HG03196 (cell line): Measurements from ENCODE around the gene PPFIA2.

Source experiments
- ATAC-seq: cut with Tn5 transposase; IDR thresholded peaks from one replicate; pipeline ENCODE4 v1.9.1; 2021; ENCODE audit not compliant: unreplicated experiment

Gene PPFIA2

GRCh38 chr12:81759190-81760051, at the start of gene PPFIA2:
PPFIA2 (minus strand) TSS chr12:81759350.
- no peak for ATAC-seq

GRCh38 chr12:81800298-81801148, 41.4 kb upstream of the PPFIA2 start:
- no peak for ATAC-seq

GRCh38 chr12:81798294-81798693, 39.1 kb upstream of the PPFIA2 start:
- no peak for ATAC-seq

GRCh38 chr12:81797100-81797499, 38.0 kb upstream of the PPFIA2 start:
- no peak for ATAC-seq

GRCh38 chr12:81792666-81793065, 33.5 kb upstream of the PPFIA2 start:
- ATAC-seq, result no peak

- no peak for ATAC-seq
Observed at GRCh38 chr12:81779216-81779615, 20.1 kb upstream of the PPFIA2 start.

- no peak for ATAC-seq
Observed at GRCh38 chr12:81778719-81779118, 19.6 kb upstream of the PPFIA2 start.

GRCh38 chr12:81758421-81759189, 545 bp downstream of the PPFIA2 start:
- ATAC-seq, result no peak

- ATAC-seq, result no peak
Observed at GRCh38 chr12:81757731-81758365, 1.3 kb downstream of the PPFIA2 start.

GRCh38 chr12:81729781-81730180, 29.4 kb downstream of the PPFIA2 start:
- ATAC-seq, result no peak

- ATAC-seq, result no peak
Observed at GRCh38 chr12:81727391-81727790, 31.8 kb downstream of the PPFIA2 start.

GRCh38 chr12:81726634-81727033, 32.5 kb downstream of the PPFIA2 start:
- no peak for ATAC-seq

- ATAC-seq, result no peak
Observed at GRCh38 chr12:81723361-81723760, 35.8 kb downstream of the PPFIA2 start.

- no peak for ATAC-seq
Observed at GRCh38 chr12:81722004-81722403, 37.1 kb downstream of the PPFIA2 start.

GRCh38 chr12:81718616-81719015, 40.5 kb downstream of the PPFIA2 start:
- ATAC-seq, result no peak

GRCh38 chr12:81712536-81712935, 46.6 kb downstream of the PPFIA2 start:
- ATAC-seq, result no peak

GRCh38 chr12:81705586-81705985, 53.6 kb downstream of the PPFIA2 start:
- no peak for ATAC-seq

GRCh38 chr12:81699551-81699950, 59.6 kb downstream of the PPFIA2 start:
- no peak for ATAC-seq

GRCh38 chr12:81692008-81692407, 67.1 kb downstream of the PPFIA2 start:
- no peak for ATAC-seq

- no peak for ATAC-seq
Observed at GRCh38 chr12:81683881-81684280, 75.3 kb downstream of the PPFIA2 start.

- no peak for ATAC-seq
Observed at GRCh38 chr12:81679614-81680013, 79.5 kb downstream of the PPFIA2 start.
